Motor neuron (in vitro differentiated cells): Measurements from ENCODE around the gene MINDY4. TPM values are rescaled to one million over a fixed set of nuclear protein-coding genes. Genes with fewer than 3 reads are reported as not detected.

ENCODE experiments used
- ATAC-seq, 8 experiments: fragments of 200-7000 bp; cut with Tn5 transposase; replicated peaks in 6 of 8; 2 replicates each; pipeline ENCODE4 v1.8.0; 2021; ENCODE audit warnings: mild to moderate bottlenecking in 8 of 8, moderate library complexity in 8 of 8
- H3K27ac ChIP-seq, 2 donors: fragments of 250-450 bp; sonication (Bioruptor Pico); 2 replicates each; pipeline ENCODE4 v1.9.0; 2021; ENCODE audit warnings: antibody characterized with exemption in 2 of 2, mild to moderate bottlenecking in 2 of 2, moderate library complexity in 1 of 2
- H3K4me1 ChIP-seq, 2 donors: fragments of 250-450 bp; sonication (Bioruptor Pico); replicated peaks in 1 of 2; 2 replicates each; pipeline ENCODE4 v1.6.1; 2021; ENCODE audit warnings: antibody characterized with exemption in 2 of 2, mild to moderate bottlenecking in 2 of 2, moderate library complexity in 1 of 2
- H3K4me3 ChIP-seq, 5 donors: fragments of 250-450 bp; sonication (Bioruptor Pico); 2 replicates each; pipeline ENCODE4 v1.9.0; 2021; ENCODE audit warnings: antibody characterized with exemption in 5 of 5, mild to moderate bottlenecking in 5 of 5, moderate library complexity in 4 of 5
- WGBS, 10 experiments: fragments of 450-650 bp; shearing (Covaris generic); methylation state at CpG; one replicate each; pipeline ENCODE4 v1.0.0; 2022; 5-methylcytosine and 5-hydroxymethylcytosine counted together
- in situ Hi-C, 9 experiments: fragments of 400-800 bp; cut with MboI; loops; one replicate each; pipeline ENCODE4 v1.15.0; 2021; ENCODE audit warnings: low sequenced_read_pairs in 9 of 9, low pct_unique_long_range_greater_than_20kb in 2 of 9; ENCODE audit not compliant: unreplicated experiment in 9 of 9
- total RNA-seq, 8 experiments: library from RNA; unstranded; fragments of 300-600 nt; gene quantifications; 2 replicates each; pipeline versions ENCODE4 v1.2.3 to v1.2.4, GENCODE V29; 2022

Gene MINDY4
- total RNA-seq, 8 experiments from 2014 or later = 2.5 to 12.3 (median 4.6) TPM

DNA sequence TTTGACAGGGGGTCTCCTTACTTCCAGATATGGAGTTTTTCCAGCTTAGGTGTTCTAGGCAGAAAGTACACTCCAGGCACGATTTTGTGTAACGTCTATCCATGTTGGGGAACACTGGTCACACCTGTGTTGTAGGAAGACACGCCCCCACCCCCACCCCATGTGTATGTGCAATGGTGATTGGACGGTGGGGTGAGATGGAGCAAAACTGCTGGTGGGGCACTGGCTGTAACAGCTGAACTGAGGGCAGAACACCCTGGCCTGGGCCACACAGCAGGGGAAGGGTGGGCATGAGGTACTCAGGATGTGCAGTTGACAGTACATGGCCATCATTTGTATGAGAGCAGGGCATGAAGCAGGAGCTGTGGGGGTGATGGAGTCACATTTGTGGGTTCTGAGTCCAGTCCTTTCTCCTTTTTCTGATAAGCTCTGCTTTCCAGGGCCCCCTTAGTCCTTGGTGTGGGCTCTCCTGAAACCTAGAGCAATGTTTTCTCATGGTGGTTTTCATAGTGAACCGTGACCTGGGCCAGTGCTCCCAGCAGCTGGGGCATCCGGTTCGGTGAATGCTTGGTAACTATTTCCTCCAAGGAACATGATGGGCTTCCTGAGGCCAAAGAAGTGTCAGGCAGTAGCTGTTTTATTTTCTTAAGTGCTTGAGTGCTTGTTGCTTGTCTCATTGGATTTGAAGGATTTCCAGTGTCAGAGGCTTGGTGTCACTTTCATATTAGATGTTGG is 77.1 kb downstream of the MINDY4 start:
- ATAC-seq = no peak
- no peak overlapping the region for H3K27ac ChIP-seq
- in situ Hi-C loops = no loop called here
- H3K4me3 ChIP-seq = no peak overlapping the region
- H3K4me1 ChIP-seq = peaks cover 0 to 15% of the 10 kb centered on the region in 2 donors
- WGBS, 10 experiments = 50 to 98% (median 90%) methylated on average over 1 to 5 of the region's 7 CpGs; no CpG with 5 or more reads in 5 of the 10 experiments

GRCh38 chr7:30849565-30849964 is 78.3 kb downstream of the MINDY4 start:
- WGBS, 10 experiments = 35 to 100% (median 80%) methylated on average over 2 to 4 of the region's 4 CpGs; no CpG with 5 or more reads in 2 of the 10 experiments
- in situ Hi-C loops = no loop called here

GRCh38 chr7:30850426-30850825 is 79.2 kb downstream of the MINDY4 start:
- in situ Hi-C loops = no loop called here
- H3K4me1 ChIP-seq = peaks cover 0 to 9% of the 10 kb centered on the region in 2 donors
- no peak overlapping the region for H3K27ac ChIP-seq
- ATAC-seq = no peak
- 91 to 100% (median 100%) methylated on average over 1 to 7 of the region's 17 CpGs; no CpG with 5 or more reads in 6 of the 10 experiments for WGBS, 10 experiments
- no peak overlapping the region for H3K4me3 ChIP-seq

More at GRCh38 chr7:30849565-30849964, 78.3 kb downstream of the MINDY4 start:
- H3K4me3 ChIP-seq = no peak overlapping the region
- no peak for ATAC-seq
- peaks cover 0 to 15% of the 10 kb centered on the region in 2 donors for H3K4me1 ChIP-seq
- no peak overlapping the region for H3K27ac ChIP-seq

- 18 to 100% (median 80%) methylated on average over 1 to 7 of the region's 12 CpGs; no CpG with 5 or more reads in 2 of the 10 experiments for WGBS, 10 experiments
- in situ Hi-C loops = no loop called here
- ATAC-seq = peak in 3 of 8 experiments; percentile 29 to 92 (median 88)
- Histone ChIP-seq H3K4me3 (no peak overlapping the region), H3K27ac (no peak overlapping the region), H3K4me1 (peaks cover 0 to 3% of the 10 kb centered on the region in 2 donors)
These were observed 80.6 kb downstream of the MINDY4 start for GRCh38 chr7:30851651-30852307.

- Histone ChIP-seq H3K4me1 (peaks cover 0 to 3% of the 10 kb centered on the region in 2 donors), H3K27ac (no peak overlapping the region), H3K4me3 (no peak overlapping the region)
- peak in 3 of 8 experiments; percentile 11 to 69 (median 67) for ATAC-seq
- WGBS, 10 experiments = 35% methylated on average over 2 of the region's 4 CpGs; no CpG with 5 or more reads in 9 of the 10 experiments
- in situ Hi-C loops = no loop called here
These were observed 81.1 kb downstream of the MINDY4 start for GRCh38 chr7:30852308-30852684.

- Histone ChIP-seq H3K27ac (no peak overlapping the region), H3K4me3 (no peak overlapping the region), H3K4me1 (peaks cover 0 to 3% of the 10 kb centered on the region in 2 donors)
- ATAC-seq = no peak
- 10 to 84% (median 74%) methylated on average over 1 to 7 of the region's 11 CpGs; no CpG with 5 or more reads in 4 of the 10 experiments for WGBS, 10 experiments
- in situ Hi-C loops = no loop called here
These were observed 81.6 kb downstream of the MINDY4 start for GRCh38 chr7:30852744-30853288.

DNA sequence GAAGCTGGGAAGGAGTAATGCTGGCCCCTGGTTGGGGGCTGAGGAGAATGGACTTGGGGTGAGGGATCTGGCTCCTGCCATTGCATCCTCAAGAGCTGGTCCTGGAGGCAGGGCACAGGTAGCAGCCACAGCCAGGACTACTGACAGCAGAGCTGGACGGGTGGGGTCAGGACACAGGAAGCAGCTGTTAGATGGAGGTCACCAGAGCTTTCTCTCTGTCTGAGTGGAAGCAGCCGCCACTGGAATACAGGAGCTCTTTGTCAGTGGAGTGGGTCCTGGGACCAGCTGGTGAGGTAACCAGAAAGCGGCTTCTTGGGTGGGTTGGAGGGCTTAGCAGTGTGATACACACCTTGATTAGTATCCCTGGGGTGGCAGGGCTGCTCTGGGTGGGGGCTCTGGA is 82.4 kb downstream of the MINDY4 start:
- Histone ChIP-seq H3K27ac (no peak overlapping the region), H3K4me1 (peaks cover 0 to 3% of the 10 kb centered on the region in 2 donors), H3K4me3 (no peak overlapping the region)
- 80 to 100% (median 96%) methylated on average over 1 to 3 of the region's 3 CpGs; no CpG with 5 or more reads in 6 of the 10 experiments for WGBS, 10 experiments
- in situ Hi-C loops = no loop called here
- no peak for ATAC-seq

DNA sequence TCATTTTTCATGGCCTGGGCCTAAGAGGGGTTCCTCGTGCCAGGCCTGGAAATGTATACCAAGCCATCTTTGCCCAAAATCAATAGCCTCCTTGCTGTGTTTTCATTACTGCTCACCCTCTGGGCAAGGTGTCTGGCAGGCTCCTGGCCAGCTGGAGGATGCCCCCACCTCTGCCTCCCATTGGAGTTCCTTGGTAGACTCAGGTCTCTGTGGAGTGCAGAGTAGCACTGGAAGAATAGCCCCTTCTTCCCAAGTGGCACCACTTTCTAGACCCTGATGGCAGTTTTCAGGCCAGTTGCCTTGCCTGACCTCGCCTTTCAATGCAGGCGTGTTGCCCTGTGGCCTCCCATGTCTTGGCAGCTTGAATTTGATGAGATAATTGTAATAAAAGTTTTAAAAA is 84.7 kb downstream of the MINDY4 start:
- no peak for ATAC-seq
- Histone ChIP-seq H3K27ac (no peak overlapping the region), H3K4me1 (peaks cover 0 to 3% of the 10 kb centered on the region in 2 donors), H3K4me3 (no peak overlapping the region)
- in situ Hi-C loops = no loop called here
- 60 to 94% (median 80%) methylated on average over 1 to 3 of the region's 3 CpGs; no CpG with 5 or more reads in 5 of the 10 experiments for WGBS, 10 experiments

GRCh38 chr7:30858576-30858975 is 87.4 kb downstream of the MINDY4 start:
- no peak overlapping the region for H3K4me3 ChIP-seq
- WGBS, 10 experiments = 86 to 100% (median 100%) methylated on average over 1 to 2 of the region's 2 CpGs; no CpG with 5 or more reads in 4 of the 10 experiments
- in situ Hi-C loops = no loop called here
- H3K4me1 ChIP-seq = no peaks in the 10 kb centered on the region
- no peak overlapping the region for H3K27ac ChIP-seq
- ATAC-seq = no peak

DNA sequence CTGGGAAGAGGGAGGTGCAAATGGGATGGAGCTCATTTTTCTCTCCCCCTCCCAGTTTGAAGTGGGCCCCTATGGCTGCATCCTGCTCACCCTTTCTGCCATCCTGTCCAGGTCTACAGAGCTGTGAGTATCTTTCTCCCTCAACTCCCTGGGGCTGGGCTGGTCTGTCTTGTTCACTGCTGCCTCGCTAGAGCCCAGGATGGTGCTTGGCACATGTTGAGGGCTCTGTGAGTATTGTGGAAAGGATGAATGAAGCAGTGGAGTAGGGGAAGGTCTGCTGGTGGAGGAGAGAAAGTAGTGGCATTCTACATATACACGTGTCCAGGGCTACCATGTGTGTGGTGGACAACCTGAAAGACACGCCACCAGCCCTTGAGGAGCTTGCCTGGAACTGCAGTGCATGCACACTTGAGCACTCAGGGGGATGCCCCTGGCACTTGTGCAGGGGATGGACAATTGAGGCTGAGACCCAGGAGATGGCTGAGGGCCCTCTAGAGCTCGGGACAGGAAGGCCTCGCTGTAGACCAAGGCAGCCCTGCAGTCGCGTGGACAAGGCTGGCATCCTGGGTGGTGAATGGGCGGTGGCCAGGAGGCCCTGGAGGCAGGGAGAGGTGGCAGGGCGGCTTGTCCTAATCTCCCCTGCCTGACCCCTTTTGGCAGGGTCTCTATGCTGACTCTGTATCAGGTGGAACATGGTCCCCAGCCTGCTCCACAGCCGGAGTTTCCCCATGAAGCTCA is 88.2 kb downstream of the MINDY4 start:
- ATAC-seq = no peak
- Histone ChIP-seq H3K4me1 (no peaks in the 10 kb centered on the region), H3K4me3 (no peak overlapping the region), H3K27ac (no peak overlapping the region)
- 60 to 92% (median 85%) methylated on average over 1 to 5 of the region's 10 CpGs; no CpG with 5 or more reads in 6 of the 10 experiments for WGBS, 10 experiments
- in situ Hi-C loops = no loop called here

DNA sequence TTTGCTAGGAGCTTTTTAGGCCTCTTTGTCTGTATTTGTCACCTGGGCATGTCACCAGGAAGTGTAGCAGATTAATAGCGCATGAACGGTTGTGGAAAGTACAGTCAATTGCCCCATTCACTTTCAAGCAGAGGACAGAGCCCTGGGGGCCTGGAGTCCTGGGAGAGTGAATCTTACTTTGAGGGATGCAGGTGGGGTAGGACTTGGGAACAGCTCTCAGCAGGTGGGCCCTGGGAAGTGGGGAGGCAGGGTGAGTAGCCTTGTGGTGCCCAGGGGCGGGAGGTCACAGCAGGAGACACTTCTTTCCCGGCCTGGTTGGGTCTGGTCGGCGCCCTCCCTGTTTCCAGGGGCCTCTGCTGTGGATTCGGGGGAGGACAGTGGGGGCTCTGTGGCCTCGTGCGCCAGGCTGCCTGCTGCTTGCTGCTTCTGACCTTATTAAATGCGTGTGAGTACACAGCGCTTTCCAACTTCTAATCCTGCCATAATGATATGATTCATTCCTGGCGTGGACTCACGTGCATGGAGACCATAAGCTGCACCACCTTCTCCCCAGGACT is 88.8 kb downstream of the MINDY4 start:
- no peaks in the 10 kb centered on the region for H3K4me1 ChIP-seq
- ATAC-seq = peak in 2 of 8 experiments; percentile 20 to 44
- 0 to 100% (median 82%) methylated on average over 1 to 6 of the region's 13 CpGs; no CpG with 5 or more reads in 5 of the 10 experiments for WGBS, 10 experiments
- no peak overlapping the region for H3K4me3 ChIP-seq
- no peak overlapping the region for H3K27ac ChIP-seq
- in situ Hi-C loops = no loop called here

- in situ Hi-C loops = no loop called here
- H3K4me3 ChIP-seq = no peak overlapping the region
- H3K27ac ChIP-seq = no peak overlapping the region
- 82 to 100% (median 97%) methylated on average over 1 to 6 of the region's 7 CpGs; no CpG with 5 or more reads in 6 of the 10 experiments for WGBS, 10 experiments
- H3K4me1 ChIP-seq = no peaks in the 10 kb centered on the region
- no peak for ATAC-seq
These were observed 90.4 kb downstream of the MINDY4 start for GRCh38 chr7:30861612-30862011.
